ENCODE results near the gene AOAH. TPM values are rescaled to one million over a fixed set of nuclear protein-coding genes. Genes with fewer than 3 reads are reported as not detected.

Gene AOAH
- total and polyA plus RNA-seq, 9 of the 15 experiments (the other 6 are each of a cell fraction or from before 2014, with no cell fraction given), result not detected

GRCh38 chr7:36661135-36661840, 63.0 kb downstream of the AOAH start:
- no peak overlapping the region for H3K27ac ChIP-seq (ENCODE audit: extremely low read depth, low read depth, low read length)
- no TSS peak for BruUV-seq (replicated peaks)
- H3K4me1 ChIP-seq (replicated peaks in 1 of 2; ENCODE audit: control insufficient read depth in 2 of 2, insufficient read depth in 2 of 2, low read length in 2 of 2), result no peaks in the 10 kb centered on the region
- intact Hi-C loops (cut with micrococcal nuclease), result no loop called here
- H3K79me2 ChIP-seq (ENCODE audit: control insufficient read depth, insufficient read depth, low read length), result no peaks in the 10 kb centered on the region
- WGBS (ENCODE audit: insufficient coverage, low coverage, missing lambda C conversion rate), result 3% methylated on average over 7 of the region's 7 CpGs
- POLR2A ChIA-PET, result no interaction called here
- in situ Hi-C loops (cut with MboI), result no loop called here
- H3K4me3 ChIP-seq, result no peak overlapping the region
- H3K27me3 ChIP-seq (ENCODE audit: control insufficient read depth in 2 of 2, insufficient read depth in 2 of 2, low read length in 2 of 2), result peaks cover 7 to 16% of the 10 kb centered on the region in 2 experiments; a peak in 4 of 5 replicates
- H4K20me1 ChIP-seq (replicated peaks; ENCODE audit: control insufficient read depth, insufficient read depth, low read length), result no peaks in the 10 kb centered on the region
- no peak overlapping the region for H3K9ac ChIP-seq (ENCODE audit: insufficient read depth in 1 of 2, low read depth in 2 of 2, low read length in 2 of 2)
- no peaks in the 10 kb centered on the region for H3K9me1 ChIP-seq (ENCODE audit: control insufficient read depth, insufficient read depth, low read length)
- no peak for ATAC-seq
- no peak for FAIRE-seq
- H2AFZ ChIP-seq (ENCODE audit: low read depth, low read length), result no peak overlapping the region
- no peaks in the 10 kb centered on the region for H3K36me3 ChIP-seq (ENCODE audit: control insufficient read depth, insufficient read depth, low read length)
- TF ChIP-seq BRF2 (IDR thresholded peaks at IDR 0.05; ENCODE audit: borderline replicate concordance, insufficient read depth, insufficient read length) (no peak), CSDE1 (IDR thresholded peaks at IDR 0.05) (no peak), ARID2 (IDR thresholded peaks at IDR 0.05) (no peak), MBD2 (IDR thresholded peaks at IDR 0.05; ENCODE audit: borderline replicate concordance, low read depth) (no peak), ZBED1 (IDR thresholded peaks at IDR 0.05) (no peak)
- no peak overlapping the region for H3K4me2 ChIP-seq (ENCODE audit: insufficient read depth, low read length)
- CTCF ChIA-PET (ENCODE audit: low intra/inter-chr PET ratio), result no interaction called here
- no peaks in the 10 kb centered on the region; the same call in 1 of the 2 replicates for H3K9me3 ChIP-seq (replicated peaks; ENCODE audit: control insufficient read depth, insufficient read depth, low read depth, low read length)
- DNase-seq (ENCODE audit: extremely low read depth in 1 of 4, low spot score in 3 of 4), result no peak
